22Rv1 (cell line): ENCODE data around the gene CNST.
"Not testable (repeated sequence)": the region's sequence is repeated elsewhere in the genome, so short reads cannot be mapped to it uniquely, and the experiment has no call there.

ENCODE experiments used
- H3K27ac ChIP-seq: fragments of 450-650 bp; 2 replicates; pipeline ENCODE4 v1.5.1; 2017
- ZFX ChIP-seq: fragments of 450-650 bp; IDR thresholded peaks from 2 replicates; pipeline ENCODE4 v1.6.1; 2017; ENCODE audit warnings: antibody characterized with exemption, borderline replicate concordance
- TF ChIP-seq, protein P1 (sequence below): fragments of 450-650 bp; IDR thresholded peaks from 2 replicates; pipeline ENCODE4 v1.5.1; 2017; ENCODE audit warnings: mild to moderate bottlenecking

CNST gene

DNA sequence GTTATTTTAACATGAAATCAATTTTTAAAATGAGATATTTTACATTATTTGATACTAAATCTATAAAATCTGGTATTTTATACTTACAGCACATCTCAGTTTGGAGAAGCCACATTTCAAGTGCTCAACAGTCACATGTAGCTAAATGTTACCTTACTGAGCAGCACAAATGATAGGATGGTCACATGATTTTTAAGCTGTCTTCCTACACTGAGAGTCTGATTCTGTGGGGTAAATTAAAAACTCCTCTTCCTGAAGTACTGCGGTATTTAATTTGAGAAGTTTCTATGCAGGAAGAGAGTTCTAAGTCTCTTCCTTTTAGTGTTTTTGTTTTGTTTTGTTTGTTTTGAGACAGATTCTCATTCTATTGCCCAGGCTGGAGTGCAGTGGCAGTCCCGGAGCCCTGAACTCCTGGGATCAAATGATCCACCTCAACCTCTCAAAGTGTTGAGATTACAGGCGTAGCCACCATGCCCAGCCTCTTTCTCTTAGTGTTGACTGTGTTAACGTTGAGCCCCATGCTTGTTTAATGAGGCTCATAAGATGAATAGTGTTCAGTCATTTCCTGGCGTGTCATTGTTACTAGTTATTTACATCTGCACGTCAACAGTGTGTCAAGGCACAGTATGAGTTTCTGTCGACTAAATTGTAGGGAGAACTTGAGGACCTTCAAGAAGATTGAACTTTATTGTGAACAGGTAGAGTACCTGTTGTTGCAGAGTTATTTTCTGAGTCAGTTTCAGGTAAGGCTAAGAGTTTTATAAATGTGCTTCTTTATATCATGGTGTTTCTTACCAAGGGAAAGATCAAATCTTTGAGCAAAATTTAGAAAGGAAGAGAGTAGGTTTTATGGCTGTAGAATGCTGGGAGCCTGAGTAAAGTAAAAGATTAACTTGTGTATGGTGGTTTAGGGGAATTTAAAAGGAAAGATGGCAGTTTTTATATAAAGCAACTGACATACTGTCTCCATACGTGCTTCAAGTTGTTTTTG is 3.3 kb downstream of the CNST start:
- no peak for TF ChIP-seq ZFX
- TF ChIP-seq, protein P1, sequence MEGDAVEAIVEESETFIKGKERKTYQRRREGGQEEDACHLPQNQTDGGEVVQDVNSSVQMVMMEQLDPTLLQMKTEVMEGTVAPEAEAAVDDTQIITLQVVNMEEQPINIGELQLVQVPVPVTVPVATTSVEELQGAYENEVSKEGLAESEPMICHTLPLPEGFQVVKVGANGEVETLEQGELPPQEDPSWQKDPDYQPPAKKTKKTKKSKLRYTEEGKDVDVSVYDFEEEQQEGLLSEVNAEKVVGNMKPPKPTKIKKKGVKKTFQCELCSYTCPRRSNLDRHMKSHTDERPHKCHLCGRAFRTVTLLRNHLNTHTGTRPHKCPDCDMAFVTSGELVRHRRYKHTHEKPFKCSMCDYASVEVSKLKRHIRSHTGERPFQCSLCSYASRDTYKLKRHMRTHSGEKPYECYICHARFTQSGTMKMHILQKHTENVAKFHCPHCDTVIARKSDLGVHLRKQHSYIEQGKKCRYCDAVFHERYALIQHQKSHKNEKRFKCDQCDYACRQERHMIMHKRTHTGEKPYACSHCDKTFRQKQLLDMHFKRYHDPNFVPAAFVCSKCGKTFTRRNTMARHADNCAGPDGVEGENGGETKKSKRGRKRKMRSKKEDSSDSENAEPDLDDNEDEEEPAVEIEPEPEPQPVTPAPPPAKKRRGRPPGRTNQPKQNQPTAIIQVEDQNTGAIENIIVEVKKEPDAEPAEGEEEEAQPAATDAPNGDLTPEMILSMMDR: no peak
- no peak overlapping the region for H3K27ac ChIP-seq

DNA sequence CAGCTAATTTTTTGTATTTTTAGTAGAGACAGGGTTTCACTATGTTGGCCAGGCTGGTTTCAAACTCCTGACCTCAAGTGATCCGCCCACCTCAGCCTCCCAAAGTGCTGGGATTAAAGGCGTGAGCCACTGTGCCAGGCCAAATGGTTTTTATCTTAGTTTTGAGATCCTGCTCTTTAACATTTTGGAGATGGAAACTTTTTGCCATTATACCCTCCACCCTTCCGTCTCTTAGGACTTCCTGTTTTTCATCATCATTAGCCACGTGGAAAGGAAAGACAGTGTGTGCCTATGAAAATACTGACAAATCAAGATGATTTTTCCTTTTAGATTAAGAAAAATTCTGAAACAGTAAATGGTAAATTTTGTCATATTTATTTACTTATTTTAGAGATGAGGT is 5.1 kb downstream of the CNST start:
- H3K27ac ChIP-seq: not testable (repeated sequence)

DNA sequence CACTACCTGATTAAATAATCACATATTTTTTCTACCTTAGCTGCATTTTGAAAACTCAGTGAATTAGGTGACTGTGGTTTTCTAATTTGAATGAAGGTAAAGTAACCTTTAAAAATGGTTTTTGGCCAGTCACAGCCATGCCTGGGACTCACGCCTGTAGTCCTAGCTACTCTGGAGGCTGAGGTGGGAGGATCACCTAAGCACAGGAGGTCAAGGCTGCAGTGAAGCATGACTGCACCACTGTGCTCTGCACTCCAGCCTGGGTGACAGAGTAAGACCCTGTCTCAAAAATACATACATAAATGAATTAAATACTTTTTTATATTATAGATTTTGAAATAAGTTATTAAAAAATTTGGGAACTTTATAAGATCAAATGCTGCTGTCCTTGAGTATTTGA is 5.7 kb downstream of the CNST start:
- TF ChIP-seq, protein P1: no peak
- no peak for TF ChIP-seq ZFX
- no peak overlapping the region for H3K27ac ChIP-seq

DNA sequence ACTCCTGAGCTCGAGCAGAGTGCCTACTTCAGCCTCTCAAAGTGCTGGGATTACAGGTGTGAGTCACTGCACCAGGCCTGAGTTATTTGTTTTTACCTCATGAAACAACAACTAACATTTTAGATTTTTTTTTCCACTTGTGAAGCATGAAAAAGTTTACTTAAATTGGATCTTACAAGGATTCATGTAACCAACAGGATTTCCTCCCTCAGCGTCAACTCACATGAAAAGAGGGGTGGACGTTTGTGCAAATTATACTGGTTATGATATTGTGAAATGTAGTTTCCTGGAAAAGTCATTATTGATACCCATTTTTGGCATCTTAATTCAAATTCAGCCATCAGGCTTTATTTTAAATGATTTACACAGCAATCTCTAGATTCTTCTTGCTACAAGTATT is 6.5 kb downstream of the CNST start:
- H3K27ac ChIP-seq: no peak overlapping the region
- TF ChIP-seq, protein P1: no peak
- no peak for TF ChIP-seq ZFX

DNA sequence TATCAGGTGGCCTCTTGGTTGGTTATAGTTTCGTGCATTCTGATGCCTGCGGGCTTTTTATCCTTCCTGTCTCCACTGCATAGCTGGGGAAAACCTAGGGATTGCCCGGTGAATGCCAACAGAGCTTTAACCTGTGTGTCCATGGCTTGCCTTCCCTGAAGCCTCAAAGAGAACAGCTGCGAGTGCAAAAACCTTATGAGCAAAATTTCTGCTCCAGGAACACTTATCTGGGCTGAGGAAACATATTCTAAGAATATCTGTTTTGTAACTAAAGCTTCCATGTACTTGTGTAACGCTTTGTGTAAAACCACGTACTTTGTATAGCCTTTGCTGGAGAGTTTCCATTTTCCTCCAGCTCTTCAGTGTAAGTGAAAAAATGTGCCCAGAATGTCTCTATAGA is 7.2 kb downstream of the CNST start:
- TF ChIP-seq ZFX: no peak
- TF ChIP-seq, protein P1: no peak
- no peak overlapping the region for H3K27ac ChIP-seq

DNA sequence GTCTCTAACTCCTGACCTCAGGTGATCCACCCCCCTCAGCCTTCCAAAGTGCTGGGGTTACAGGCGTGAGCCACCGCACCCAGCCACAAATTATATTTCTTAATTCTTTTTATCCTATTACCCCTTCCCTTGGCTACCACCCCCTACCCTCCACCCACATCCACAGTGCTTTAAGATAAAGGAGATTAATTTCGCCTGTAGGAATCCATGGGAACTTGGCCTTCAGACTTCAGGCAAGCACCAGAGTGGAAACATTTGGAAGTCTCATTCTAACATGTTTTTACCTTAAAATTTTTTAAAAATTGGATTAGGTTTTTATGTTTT is 10.4 kb downstream of the CNST start:
- H3K27ac ChIP-seq: no peak overlapping the region

DNA sequence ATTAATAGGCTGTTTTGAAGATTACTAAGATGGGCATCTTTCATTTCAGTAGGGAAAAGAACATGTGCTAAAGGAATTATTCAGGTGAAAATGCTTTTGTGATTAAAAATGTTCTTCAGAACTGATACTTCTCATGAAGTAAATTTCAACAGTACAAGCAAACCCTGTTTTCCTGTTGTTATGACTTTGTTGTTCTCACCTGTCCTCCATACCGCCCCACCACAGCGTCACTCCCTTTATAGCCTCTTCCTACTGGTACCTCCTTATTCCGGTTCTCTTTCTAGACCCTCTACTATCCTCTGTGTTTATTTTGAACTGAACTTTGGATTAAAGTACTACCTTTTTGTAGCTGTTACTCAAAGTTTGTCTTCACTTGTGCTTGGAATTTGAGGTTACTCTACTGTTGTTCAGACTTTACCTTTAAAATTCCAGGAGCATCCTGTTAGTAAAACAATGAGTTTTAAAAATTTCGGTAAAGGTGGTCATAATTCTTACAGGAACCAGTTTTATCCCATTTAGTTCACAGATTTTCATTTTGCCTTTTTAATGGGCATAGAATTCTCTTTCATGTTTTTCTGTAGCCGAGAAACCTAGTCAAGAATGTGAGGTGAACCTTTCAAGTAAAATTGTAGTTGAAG is 10.9 kb downstream of the CNST start:
- H3K27ac ChIP-seq: no peak overlapping the region
- no peak for TF ChIP-seq ZFX
- TF ChIP-seq, protein P1: no peak

More for the DNA sequence above, 10.4 kb downstream of the CNST start:
- no peak for TF ChIP-seq ZFX
- TF ChIP-seq, protein P1: no peak
